ENCODE measurements around the gene AGAP1.

GRCh38 chr2:235567842-235568241 is 74.0 kb downstream of the AGAP1 start:
- TF ChIP-seq CTCF (IDR thresholded peaks at IDR 0.05): no peak
- TF ChIP-seq POLR2A (IDR thresholded peaks at IDR 0.05): no peak

Measured in uterus (tissue), 2 donors.